GM23338 (cell line): ENCODE results near the gene RIPPLY1. TPM values are rescaled to one million over a fixed set of nuclear protein-coding genes. Genes with fewer than 3 reads are reported as not detected.

Experiments used
- ATAC-seq: fragments of 200-7000 bp; cut with Tn5 transposase; 3 replicates; pipeline ENCODE4 v1.9.1; 2020
- DNase-seq: peaks from one replicate; pipeline ENCODE4 v3.0.0-alpha.2; 2015; ENCODE audit warnings: low spot score
- H2AFZ ChIP-seq: fragments of 200-600 bp; sonication (generic); 2 replicates; pipeline ENCODE4 v1.8.0; 2016; ENCODE audit warnings: antibody characterized with exemption, mild to moderate bottlenecking, moderate library complexity
- H3F3A ChIP-seq: fragments of 200-600 bp; sonication (generic); replicated peaks from 2 replicates; pipeline ENCODE4 v1.8.0; 2017; ENCODE audit warnings: antibody characterized with exemption, mixed run types, low read depth
- H3K27ac ChIP-seq: fragments of 200-600 bp; sonication (generic); 2 replicates; pipeline ENCODE4 v1.6.1; 2016; ENCODE audit warnings: low read depth
- H3K27me3 ChIP-seq: fragments of 200-600 bp; sonication (generic); 2 replicates; pipeline ENCODE4 v1.8.0; 2016; ENCODE audit warnings: mild to moderate bottlenecking, mixed run types, moderate library complexity; ENCODE audit not compliant: insufficient read depth
- H3K36me3 ChIP-seq: fragments of 200-600 bp; sonication (generic); 2 replicates; pipeline ENCODE4 v1.8.0; 2016; ENCODE audit warnings: mild to moderate bottlenecking; ENCODE audit not compliant: insufficient read depth
- H3K4me1 ChIP-seq: fragments of 200-600 bp; sonication (generic); 2 replicates; pipeline ENCODE4 v1.8.0; 2016; ENCODE audit warnings: mild to moderate bottlenecking, moderate library complexity; ENCODE audit not compliant: insufficient read depth
- H3K4me2 ChIP-seq: fragments of 200-600 bp; sonication (generic); 2 replicates; pipeline ENCODE4 v1.7.1; 2017; ENCODE audit warnings: mixed run types
- H3K4me3 ChIP-seq: fragments of 200-600 bp; sonication (generic); 2 replicates; pipeline ENCODE4 v1.6.1; 2016; ENCODE audit warnings: mixed run types
- H3K79me2 ChIP-seq: fragments of 200-600 bp; sonication (generic); replicated peaks from 2 replicates; pipeline ENCODE4 v1.8.0; 2017; ENCODE audit warnings: mild to moderate bottlenecking; ENCODE audit not compliant: insufficient read depth
- H3K9me2 ChIP-seq: fragments of 200-600 bp; sonication (generic); 2 replicates; pipeline ENCODE4 v1.8.0; 2017; ENCODE audit not compliant: insufficient read depth
- H4K20me1 ChIP-seq: fragments of 200-600 bp; sonication (generic); replicated peaks from 2 replicates; pipeline ENCODE4 v1.8.0; 2017; ENCODE audit warnings: mild to moderate bottlenecking; ENCODE audit not compliant: insufficient read depth
- H3K27ac Mint-ChIP-seq: 2 replicates; pipeline ENCODE4 v1.8.0; 2020; ENCODE audit warnings: inconsistent platforms, mild to moderate bottlenecking, moderate library complexity, mixed read lengths
- H3K27me3 Mint-ChIP-seq: 3 replicates; pipeline ENCODE4 v1.8.0; 2022; ENCODE audit warnings: low read depth, mild to moderate bottlenecking, moderate library complexity, mixed read lengths, inconsistent platforms; ENCODE audit not compliant: insufficient read depth, poor library complexity
- H3K36me3 Mint-ChIP-seq: 3 replicates; pipeline ENCODE4 v1.8.0; 2021; ENCODE audit warnings: low read depth, mild to moderate bottlenecking, inconsistent platforms, moderate library complexity, mixed read lengths
- H3K4me1 Mint-ChIP-seq: 3 replicates; pipeline ENCODE4 v1.8.0; 2020; ENCODE audit warnings: mild to moderate bottlenecking, inconsistent platforms, mixed read lengths
- H3K4me3 Mint-ChIP-seq: 3 replicates; pipeline ENCODE4 v1.8.0; 2021; ENCODE audit warnings: moderate library complexity, mild to moderate bottlenecking, inconsistent platforms, mixed read lengths
- H3K9me3 Mint-ChIP-seq: 3 replicates; pipeline ENCODE4 v1.8.0; 2020; ENCODE audit warnings: moderate library complexity, mild to moderate bottlenecking, inconsistent platforms, mixed read lengths
- CREB1 ChIP-seq: fragments of 250-450 bp; sonication (Bioruptor Pico); IDR thresholded peaks from 2 replicates; pipeline ENCODE4 v1.5.0; 2020; ENCODE audit warnings: low read depth, mild to moderate bottlenecking, moderate library complexity
- EZH2 ChIP-seq: fragments of 200-600 bp; sonication (generic); IDR thresholded peaks from one replicate; pipeline ENCODE4 v1.8.0; 2017; ENCODE audit warnings: antibody characterized with exemption, mild to moderate bottlenecking, low read depth; ENCODE audit not compliant: unreplicated experiment
- EZH2phosphoT487 ChIP-seq: fragments of 200-600 bp; sonication (generic); IDR thresholded peaks from one replicate; pipeline ENCODE4 v1.8.1; 2018; ENCODE audit warnings: antibody characterized with exemption; ENCODE audit not compliant: unreplicated experiment
- JUNB ChIP-seq: IDR thresholded peaks from one replicate; pipeline ENCODE4 v1.6.1; 2016; ENCODE audit warnings: antibody characterized with exemption; ENCODE audit not compliant: unreplicated experiment
- NANOG ChIP-seq: IDR thresholded peaks from 2 replicates; pipeline ENCODE4 v1.6.1; 2016; ENCODE audit warnings: antibody characterized with exemption, borderline replicate concordance
- POLR2AphosphoS5 ChIP-seq: IDR thresholded peaks from 2 replicates; pipeline ENCODE4 v1.6.1; 2016; ENCODE audit warnings: antibody characterized with exemption, low read depth
- STAT1 ChIP-seq: IDR thresholded peaks from one replicate; pipeline ENCODE4 v1.6.1; 2016; ENCODE audit warnings: antibody characterized with exemption; ENCODE audit not compliant: unreplicated experiment
- ZNF114 ChIP-seq: fragments of 250-450 bp; sonication (Bioruptor Pico); IDR thresholded peaks from 2 replicates; pipeline ENCODE4 v1.5.0; 2020; ENCODE audit warnings: mild to moderate bottlenecking, moderate library complexity
- ZNF331 ChIP-seq: fragments of 250-450 bp; sonication (Bioruptor Pico); IDR thresholded peaks from 2 replicates; pipeline ENCODE4 v1.5.0; 2020; ENCODE audit warnings: low read depth, mild to moderate bottlenecking, moderate library complexity
- polyA plus RNA-seq: library from polyadenylated mRNA; unstranded; fragments of >200 nt; fragmentation: Nextera tagmentation; extraction: Ambion mirVana; gene quantifications from 2 replicates; pipeline ENCODE4 v1.2.1, GENCODE V29; 2016
- total RNA-seq: library from RNA; depleted of rRNA; stranded (reverse); fragments of >200 nt; shearing (Covaris generic); gene quantifications from 2 replicates; pipeline ENCODE4 v1.2.3, GENCODE V29; 2014
- TF ChIP-seq, protein P1 (sequence below), 2 experiments: fragments of 200-600 bp in 1 of 2; sonication (generic) in 1 of 2; conservative IDR thresholded peaks; 2 replicates each; pipeline versions ENCODE4 v1.5.1 to v1.6.1; 2016 to 2017; ENCODE audit warnings: antibody characterized with exemption in 2 of 2, low read depth in 2 of 2, mild to moderate bottlenecking in 2 of 2, moderate library complexity in 1 of 2
- TF ChIP-seq, protein P2 (sequence below): IDR thresholded peaks from one replicate; pipeline ENCODE4 v1.6.1; 2018; ENCODE audit warnings: antibody characterized with exemption; ENCODE audit not compliant: unreplicated experiment
- TF ChIP-seq, protein P3 (sequence below): IDR thresholded peaks from 2 replicates; pipeline ENCODE4 v1.6.1; 2016; ENCODE audit warnings: antibody characterized with exemption
- TF ChIP-seq, protein P4 (sequence below): fragments of 250-450 bp; sonication (Bioruptor Pico); IDR thresholded peaks from 2 replicates; pipeline ENCODE4 v1.5.0; 2020; ENCODE audit warnings: mild to moderate bottlenecking, moderate library complexity

Gene RIPPLY1
- total and polyA plus RNA-seq, 2 experiments from 2014 or later, result not detected

DNA sequence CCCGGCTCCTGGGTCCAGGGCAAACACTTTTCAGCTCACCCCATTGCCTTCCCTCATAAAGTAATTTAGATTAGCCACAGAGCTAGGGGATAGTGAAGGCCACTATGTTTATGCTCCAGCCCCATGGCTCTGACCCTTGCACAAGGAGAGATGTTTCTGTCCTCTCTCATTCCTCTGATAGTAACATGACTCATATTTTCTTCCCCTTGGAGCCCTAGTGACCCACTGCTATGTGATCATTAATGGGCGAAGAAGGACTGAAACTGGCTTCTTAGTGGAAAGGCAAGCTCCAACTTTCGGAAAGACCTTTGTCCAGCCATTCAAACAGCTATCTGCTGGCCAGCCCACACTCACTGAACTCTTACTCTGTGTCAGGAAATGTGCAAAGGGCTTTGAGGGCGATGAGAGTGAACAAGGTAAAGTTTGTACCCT is 29.4 kb upstream of the RIPPLY1 start:
- Histone ChIP-seq H3K79me2 (no peaks in the 10 kb centered on the region), H3K4me1 (no peaks in the 10 kb centered on the region), H3F3A (no peaks in the 10 kb centered on the region), H3K9me2 (no peaks in the 10 kb centered on the region), H3K4me2 (no peak overlapping the region), H2AFZ (no peak overlapping the region), H4K20me1 (no peaks in the 10 kb centered on the region), H3K4me3 (no peak overlapping the region), H3K36me3 (no peaks in the 10 kb centered on the region), H3K27ac (no peak overlapping the region), H3K27me3 (no peaks in the 10 kb centered on the region)
- DNase-seq (no peak), ATAC-seq (no peak)
- Mint-ChIP-seq H3K27me3 (no peaks in the 10 kb centered on the region), H3K27ac (no peak overlapping the region), H3K36me3 (no peaks in the 10 kb centered on the region), H3K4me3 (no peak overlapping the region), H3K4me1 (no peaks in the 10 kb centered on the region), H3K9me3 (no peaks in the 10 kb centered on the region)
- TF ChIP-seq, protein P1, sequence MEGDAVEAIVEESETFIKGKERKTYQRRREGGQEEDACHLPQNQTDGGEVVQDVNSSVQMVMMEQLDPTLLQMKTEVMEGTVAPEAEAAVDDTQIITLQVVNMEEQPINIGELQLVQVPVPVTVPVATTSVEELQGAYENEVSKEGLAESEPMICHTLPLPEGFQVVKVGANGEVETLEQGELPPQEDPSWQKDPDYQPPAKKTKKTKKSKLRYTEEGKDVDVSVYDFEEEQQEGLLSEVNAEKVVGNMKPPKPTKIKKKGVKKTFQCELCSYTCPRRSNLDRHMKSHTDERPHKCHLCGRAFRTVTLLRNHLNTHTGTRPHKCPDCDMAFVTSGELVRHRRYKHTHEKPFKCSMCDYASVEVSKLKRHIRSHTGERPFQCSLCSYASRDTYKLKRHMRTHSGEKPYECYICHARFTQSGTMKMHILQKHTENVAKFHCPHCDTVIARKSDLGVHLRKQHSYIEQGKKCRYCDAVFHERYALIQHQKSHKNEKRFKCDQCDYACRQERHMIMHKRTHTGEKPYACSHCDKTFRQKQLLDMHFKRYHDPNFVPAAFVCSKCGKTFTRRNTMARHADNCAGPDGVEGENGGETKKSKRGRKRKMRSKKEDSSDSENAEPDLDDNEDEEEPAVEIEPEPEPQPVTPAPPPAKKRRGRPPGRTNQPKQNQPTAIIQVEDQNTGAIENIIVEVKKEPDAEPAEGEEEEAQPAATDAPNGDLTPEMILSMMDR (conservative IDR thresholded peaks at IDR 0.05; ENCODE audit: low read depth in 2 of 2), result no peak
- TF ChIP-seq STAT1, result no peak
- TF ChIP-seq CREB1 (CRISPR knock-in tag), result no peak
- no peak for TF ChIP-seq EZH2
- TF ChIP-seq, protein P2, sequence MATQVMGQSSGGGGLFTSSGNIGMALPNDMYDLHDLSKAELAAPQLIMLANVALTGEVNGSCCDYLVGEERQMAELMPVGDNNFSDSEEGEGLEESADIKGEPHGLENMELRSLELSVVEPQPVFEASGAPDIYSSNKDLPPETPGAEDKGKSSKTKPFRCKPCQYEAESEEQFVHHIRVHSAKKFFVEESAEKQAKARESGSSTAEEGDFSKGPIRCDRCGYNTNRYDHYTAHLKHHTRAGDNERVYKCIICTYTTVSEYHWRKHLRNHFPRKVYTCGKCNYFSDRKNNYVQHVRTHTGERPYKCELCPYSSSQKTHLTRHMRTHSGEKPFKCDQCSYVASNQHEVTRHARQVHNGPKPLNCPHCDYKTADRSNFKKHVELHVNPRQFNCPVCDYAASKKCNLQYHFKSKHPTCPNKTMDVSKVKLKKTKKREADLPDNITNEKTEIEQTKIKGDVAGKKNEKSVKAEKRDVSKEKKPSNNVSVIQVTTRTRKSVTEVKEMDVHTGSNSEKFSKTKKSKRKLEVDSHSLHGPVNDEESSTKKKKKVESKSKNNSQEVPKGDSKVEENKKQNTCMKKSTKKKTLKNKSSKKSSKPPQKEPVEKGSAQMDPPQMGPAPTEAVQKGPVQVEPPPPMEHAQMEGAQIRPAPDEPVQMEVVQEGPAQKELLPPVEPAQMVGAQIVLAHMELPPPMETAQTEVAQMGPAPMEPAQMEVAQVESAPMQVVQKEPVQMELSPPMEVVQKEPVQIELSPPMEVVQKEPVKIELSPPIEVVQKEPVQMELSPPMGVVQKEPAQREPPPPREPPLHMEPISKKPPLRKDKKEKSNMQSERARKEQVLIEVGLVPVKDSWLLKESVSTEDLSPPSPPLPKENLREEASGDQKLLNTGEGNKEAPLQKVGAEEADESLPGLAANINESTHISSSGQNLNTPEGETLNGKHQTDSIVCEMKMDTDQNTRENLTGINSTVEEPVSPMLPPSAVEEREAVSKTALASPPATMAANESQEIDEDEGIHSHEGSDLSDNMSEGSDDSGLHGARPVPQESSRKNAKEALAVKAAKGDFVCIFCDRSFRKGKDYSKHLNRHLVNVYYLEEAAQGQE, result no peak
- TF ChIP-seq NANOG, result no peak
- TF ChIP-seq POLR2AphosphoS5, result no peak
- TF ChIP-seq JUNB, result no peak
- TF ChIP-seq ZNF114 (CRISPR knock-in tag), result no peak
- TF ChIP-seq, protein P3, sequence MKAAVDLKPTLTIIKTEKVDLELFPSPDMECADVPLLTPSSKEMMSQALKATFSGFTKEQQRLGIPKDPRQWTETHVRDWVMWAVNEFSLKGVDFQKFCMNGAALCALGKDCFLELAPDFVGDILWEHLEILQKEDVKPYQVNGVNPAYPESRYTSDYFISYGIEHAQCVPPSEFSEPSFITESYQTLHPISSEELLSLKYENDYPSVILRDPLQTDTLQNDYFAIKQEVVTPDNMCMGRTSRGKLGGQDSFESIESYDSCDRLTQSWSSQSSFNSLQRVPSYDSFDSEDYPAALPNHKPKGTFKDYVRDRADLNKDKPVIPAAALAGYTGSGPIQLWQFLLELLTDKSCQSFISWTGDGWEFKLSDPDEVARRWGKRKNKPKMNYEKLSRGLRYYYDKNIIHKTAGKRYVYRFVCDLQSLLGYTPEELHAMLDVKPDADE, result no peak
- no peak for TF ChIP-seq EZH2phosphoT487
- TF ChIP-seq, protein P4, sequence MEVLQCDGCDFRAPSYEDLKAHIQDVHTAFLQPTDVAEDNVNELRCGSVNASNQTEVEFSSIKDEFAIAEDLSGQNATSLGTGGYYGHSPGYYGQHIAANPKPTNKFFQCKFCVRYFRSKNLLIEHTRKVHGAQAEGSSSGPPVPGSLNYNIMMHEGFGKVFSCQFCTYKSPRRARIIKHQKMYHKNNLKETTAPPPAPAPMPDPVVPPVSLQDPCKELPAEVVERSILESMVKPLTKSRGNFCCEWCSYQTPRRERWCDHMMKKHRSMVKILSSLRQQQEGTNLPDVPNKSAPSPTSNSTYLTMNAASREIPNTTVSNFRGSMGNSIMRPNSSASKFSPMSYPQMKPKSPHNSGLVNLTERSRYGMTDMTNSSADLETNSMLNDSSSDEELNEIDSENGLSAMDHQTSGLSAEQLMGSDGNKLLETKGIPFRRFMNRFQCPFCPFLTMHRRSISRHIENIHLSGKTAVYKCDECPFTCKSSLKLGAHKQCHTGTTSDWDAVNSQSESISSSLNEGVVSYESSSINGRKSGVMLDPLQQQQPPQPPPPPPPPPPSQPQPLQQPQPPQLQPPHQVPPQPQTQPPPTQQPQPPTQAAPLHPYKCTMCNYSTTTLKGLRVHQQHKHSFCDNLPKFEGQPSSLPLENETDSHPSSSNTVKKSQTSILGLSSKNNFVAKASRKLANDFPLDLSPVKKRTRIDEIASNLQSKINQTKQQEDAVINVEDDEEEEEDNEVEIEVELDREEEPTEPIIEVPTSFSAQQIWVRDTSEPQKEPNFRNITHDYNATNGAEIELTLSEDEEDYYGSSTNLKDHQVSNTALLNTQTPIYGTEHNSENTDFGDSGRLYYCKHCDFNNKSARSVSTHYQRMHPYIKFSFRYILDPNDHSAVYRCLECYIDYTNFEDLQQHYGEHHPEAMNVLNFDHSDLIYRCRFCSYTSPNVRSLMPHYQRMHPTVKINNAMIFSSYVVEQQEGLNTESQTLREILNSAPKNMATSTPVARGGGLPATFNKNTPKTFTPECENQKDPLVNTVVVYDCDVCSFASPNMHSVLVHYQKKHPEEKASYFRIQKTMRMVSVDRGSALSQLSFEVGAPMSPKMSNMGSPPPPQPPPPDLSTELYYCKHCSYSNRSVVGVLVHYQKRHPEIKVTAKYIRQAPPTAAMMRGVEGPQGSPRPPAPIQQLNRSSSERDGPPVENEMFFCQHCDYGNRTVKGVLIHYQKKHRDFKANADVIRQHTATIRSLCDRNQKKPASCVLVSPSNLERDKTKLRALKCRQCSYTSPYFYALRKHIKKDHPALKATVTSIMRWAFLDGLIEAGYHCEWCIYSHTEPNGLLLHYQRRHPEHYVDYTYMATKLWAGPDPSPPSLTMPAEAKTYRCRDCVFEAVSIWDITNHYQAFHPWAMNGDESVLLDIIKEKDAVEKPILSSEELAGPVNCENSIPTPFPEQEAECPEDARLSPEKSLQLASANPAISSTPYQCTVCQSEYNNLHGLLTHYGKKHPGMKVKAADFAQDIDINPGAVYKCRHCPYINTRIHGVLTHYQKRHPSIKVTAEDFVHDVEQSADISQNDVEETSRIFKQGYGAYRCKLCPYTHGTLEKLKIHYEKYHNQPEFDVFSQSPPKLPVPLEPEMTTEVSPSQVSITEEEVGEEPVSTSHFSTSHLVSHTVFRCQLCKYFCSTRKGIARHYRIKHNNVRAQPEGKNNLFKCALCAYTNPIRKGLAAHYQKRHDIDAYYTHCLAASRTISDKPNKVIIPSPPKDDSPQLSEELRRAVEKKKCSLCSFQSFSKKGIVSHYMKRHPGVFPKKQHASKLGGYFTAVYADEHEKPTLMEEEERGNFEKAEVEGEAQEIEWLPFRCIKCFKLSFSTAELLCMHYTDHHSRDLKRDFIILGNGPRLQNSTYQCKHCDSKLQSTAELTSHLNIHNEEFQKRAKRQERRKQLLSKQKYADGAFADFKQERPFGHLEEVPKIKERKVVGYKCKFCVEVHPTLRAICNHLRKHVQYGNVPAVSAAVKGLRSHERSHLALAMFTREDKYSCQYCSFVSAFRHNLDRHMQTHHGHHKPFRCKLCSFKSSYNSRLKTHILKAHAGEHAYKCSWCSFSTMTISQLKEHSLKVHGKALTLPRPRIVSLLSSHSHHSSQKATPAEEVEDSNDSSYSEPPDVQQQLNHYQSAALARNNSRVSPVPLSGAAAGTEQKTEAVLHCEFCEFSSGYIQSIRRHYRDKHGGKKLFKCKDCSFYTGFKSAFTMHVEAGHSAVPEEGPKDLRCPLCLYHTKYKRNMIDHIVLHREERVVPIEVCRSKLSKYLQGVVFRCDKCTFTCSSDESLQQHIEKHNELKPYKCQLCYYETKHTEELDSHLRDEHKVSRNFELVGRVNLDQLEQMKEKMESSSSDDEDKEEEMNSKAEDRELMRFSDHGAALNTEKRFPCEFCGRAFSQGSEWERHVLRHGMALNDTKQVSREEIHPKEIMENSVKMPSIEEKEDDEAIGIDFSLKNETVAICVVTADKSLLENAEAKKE (CRISPR knock-in tag), result no peak
- TF ChIP-seq ZNF331 (CRISPR knock-in tag), result no peak
